ENCODE results near the gene AFM.

GRCh38 chr4:73442275-73442674 lies 39.3 kb upstream of the AFM start:
- TF ChIP-seq, protein P1, sequence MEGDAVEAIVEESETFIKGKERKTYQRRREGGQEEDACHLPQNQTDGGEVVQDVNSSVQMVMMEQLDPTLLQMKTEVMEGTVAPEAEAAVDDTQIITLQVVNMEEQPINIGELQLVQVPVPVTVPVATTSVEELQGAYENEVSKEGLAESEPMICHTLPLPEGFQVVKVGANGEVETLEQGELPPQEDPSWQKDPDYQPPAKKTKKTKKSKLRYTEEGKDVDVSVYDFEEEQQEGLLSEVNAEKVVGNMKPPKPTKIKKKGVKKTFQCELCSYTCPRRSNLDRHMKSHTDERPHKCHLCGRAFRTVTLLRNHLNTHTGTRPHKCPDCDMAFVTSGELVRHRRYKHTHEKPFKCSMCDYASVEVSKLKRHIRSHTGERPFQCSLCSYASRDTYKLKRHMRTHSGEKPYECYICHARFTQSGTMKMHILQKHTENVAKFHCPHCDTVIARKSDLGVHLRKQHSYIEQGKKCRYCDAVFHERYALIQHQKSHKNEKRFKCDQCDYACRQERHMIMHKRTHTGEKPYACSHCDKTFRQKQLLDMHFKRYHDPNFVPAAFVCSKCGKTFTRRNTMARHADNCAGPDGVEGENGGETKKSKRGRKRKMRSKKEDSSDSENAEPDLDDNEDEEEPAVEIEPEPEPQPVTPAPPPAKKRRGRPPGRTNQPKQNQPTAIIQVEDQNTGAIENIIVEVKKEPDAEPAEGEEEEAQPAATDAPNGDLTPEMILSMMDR (IDR thresholded peaks at IDR 0.05; ENCODE audit: low read length) = no peak
- no peak for TF ChIP-seq EZH2 (optimal IDR thresholded peaks at IDR 0.05; ENCODE audit: low read depth, low read length)

Data from MM.1S (cell line).